ENCODE measurements around the gene STOX2. TPM values are rescaled to one million over a fixed set of nuclear protein-coding genes. Genes with fewer than 3 reads are reported as not detected.
"Not testable (repeated sequence)": the region's sequence is repeated elsewhere in the genome, so short reads cannot be mapped to it uniquely, and the experiment has no call there.

The STOX2 gene
- total RNA-seq, 1 donor from 2014 or later, result 6.2 TPM

GRCh38 chr4:183934761-183935160 lies 29.7 kb downstream of the STOX2 start:
- no peak for DNase-seq (ENCODE audit: low spot score)

GRCh38 chr4:183935355-183936005 lies 30.4 kb downstream of the STOX2 start:
- no peak for DNase-seq (ENCODE audit: low spot score)

DNA sequence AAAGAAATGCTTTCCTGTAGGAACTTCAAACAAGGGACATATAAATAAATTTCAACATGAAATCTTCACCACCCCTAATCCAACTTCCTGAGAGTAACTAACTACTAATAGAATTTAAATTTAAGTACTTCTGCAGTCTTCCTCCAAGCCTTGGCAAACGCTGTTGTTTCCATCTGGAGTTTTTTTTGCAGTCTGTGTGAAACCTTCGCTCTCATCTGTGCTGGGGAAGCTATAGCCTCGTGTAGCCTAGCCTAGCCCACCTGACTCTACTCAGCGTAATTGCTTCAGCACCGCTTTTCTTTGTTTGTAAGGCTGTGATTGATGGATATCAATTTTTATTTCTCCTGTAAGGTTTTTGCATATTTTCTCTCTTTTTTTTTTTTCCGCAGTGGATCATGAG lies 30.9 kb downstream of the STOX2 start:
- DNase-seq (ENCODE audit: low spot score), result no peak

GRCh38 chr4:183936574-183937345 lies 31.7 kb downstream of the STOX2 start:
- DNase-seq (ENCODE audit: low spot score), result no peak

DNA sequence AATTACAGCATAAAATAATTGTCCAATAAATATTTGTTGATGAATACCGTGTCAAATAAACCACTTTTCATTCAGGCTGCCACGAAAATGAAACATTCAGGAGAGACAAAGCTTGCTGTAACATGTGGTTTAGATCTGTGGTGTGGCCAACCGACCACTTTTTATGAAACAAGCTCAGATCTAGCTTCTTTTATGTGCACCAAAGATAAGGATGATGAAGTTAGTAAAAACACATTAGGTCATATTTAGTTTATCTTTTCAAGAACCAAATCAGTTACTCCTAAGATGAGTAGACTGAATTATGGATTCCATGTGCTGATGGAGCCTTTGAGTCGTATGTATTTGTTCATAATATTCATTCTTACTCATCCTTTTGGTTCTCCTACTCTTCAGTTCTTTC lies 35.8 kb downstream of the STOX2 start:
- DNase-seq (ENCODE audit: low spot score), result no peak

GRCh38 chr4:183941964-183942363 lies 36.9 kb downstream of the STOX2 start:
- no peak for DNase-seq (ENCODE audit: low spot score)

GRCh38 chr4:183945741-183946140 lies 40.6 kb downstream of the STOX2 start:
- DNase-seq (ENCODE audit: low spot score), result no peak

DNA sequence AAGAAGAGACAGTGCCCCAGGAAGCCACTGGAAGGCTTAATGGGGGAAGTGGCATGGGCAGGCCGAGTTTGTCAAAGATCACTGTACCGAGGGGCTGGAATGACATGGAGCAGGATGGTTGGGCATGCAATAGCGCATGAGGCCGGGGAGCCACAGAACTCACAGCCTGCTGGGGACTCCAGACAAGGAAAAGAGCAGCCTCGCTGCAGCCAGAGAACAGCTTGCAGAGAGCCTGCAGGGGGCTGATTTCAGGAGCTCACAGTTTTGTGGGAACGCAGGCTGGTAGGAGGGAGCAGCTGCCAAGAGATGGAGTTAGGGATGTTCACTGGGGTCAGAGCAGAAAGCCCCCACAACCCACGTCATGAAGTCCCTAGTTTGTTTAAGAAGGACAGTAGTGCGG lies 45.4 kb downstream of the STOX2 start:
- DNase-seq (ENCODE audit: low spot score), result no peak

DNA sequence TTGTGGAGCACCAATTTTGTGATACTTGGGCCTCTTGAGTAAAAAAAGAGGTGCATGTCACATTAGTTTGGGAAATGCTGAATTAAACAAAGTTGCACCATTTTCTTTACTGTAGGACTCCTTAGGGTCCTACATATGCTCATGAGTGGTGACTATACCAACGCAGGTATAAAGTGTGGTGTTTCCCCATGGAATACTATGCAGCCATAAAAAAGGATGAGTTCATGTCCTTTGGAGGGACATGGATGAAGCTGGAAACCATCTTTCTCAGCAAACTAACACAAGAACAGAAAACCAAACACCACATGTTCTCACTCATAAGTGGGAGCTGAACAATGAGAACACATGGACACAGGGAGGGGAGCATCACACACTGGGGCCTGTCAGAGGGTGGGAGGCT lies 47.5 kb downstream of the STOX2 start:
- DNase-seq (ENCODE audit: low spot score), result not testable (repeated sequence)

DNA sequence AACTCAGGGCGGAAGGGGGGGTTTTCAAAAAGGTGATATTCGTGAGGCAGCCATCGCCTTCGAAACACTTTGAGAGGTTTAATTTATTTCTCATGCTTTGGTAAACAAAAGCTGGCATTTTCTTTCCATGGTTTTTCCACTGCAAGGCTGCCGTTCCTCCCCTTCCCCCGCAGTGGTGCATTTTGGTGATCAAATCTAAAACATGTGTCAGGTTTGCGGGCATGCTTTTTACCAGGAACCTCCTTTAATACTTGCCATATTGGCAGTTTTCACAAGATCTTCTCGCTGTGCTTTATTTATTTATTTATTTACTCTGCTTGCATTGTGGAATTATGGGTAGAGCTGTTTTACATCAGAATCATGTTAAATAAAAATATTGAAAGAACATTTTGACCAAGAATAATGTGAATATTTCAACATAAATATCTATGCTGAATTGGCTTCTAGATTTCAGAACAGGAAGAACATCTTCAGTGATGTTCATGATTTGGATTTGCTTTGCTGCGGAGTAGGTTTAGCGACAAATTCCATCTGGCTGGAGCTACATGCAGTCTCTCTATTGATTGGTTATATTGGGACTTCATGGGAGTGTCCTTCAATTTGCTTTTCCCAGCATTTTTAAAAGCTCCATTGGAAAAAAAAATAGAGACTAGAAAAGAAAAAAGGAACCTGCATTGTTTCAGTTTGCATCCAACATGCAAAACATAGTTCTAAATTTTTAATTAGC lies 54.4 kb downstream of the STOX2 start:
- DNase-seq (ENCODE audit: low spot score), result no peak

DNA sequence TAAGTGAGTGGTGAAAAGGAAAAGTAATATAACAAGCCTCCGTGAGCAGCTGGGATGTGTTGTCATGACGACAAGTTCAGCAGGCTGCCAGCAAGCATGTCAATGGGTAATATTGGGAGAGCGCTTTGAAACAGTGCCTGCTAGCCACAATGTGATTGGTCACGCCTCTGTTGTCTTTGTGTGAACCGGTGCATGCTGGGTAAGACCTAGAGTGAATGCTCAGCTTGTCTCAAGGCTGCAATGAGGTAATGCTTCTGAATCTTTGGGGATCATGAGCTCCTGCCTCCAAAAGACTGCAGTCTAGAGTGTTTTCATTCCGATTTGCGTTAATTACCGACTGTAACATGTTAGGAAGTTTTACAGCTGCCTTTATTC lies 54.9 kb downstream of the STOX2 start:
- no peak for DNase-seq (ENCODE audit: low spot score)

- DNase-seq (ENCODE audit: low spot score), result no peak
These were observed 55.9 kb downstream of the STOX2 start for GRCh38 chr4:183960962-183961541.

- DNase-seq (ENCODE audit: low spot score), result no peak
These were observed 56.7 kb downstream of the STOX2 start for GRCh38 chr4:183961795-183962194.

GRCh38 chr4:183962419-183962818 lies 57.3 kb downstream of the STOX2 start:
- DNase-seq (ENCODE audit: low spot score), result no peak

DNA sequence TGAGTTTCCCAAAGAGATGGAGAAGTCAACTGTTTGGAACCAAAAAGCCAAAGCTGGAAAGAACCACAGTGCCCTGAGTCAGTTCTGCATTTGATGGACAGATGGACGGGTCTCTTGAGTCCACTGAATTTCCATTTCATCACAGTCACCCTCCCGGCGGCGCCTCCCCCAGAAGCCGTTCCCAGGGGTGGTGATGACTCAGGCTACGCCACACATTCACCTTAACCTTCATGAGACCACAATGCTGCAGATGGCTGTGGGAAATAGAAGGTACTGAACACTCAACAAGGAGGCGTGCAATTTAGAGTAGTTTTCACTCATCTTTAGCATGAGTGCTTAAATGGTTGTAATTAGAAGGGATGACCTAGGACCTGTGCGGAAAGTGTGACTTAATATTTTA lies 61.3 kb downstream of the STOX2 start:
- DNase-seq (ENCODE audit: low spot score), result no peak

- no peak for DNase-seq (ENCODE audit: low spot score)
These were observed 62.2 kb downstream of the STOX2 start for GRCh38 chr4:183967266-183967665.

DNA sequence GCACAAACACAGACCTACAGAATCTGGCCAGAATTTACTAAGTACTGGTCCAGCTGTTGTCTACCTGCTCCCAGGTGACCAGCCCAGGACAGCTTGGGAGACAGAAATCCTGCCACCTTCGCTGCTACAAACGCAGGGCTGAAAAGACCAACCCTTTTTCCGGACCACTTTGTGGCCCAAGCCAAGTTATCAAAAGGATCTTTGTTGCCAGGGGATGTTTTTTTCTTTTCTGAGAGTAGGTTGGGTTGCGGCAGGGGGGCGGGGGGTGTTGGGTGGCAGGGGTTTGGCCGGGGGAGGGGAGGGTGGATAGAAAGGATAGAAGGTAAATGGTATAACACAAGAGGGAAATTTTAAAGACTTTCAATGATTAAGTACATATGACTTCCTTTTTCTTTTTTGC lies 63.4 kb downstream of the STOX2 start:
- no peak for DNase-seq (ENCODE audit: low spot score)

GRCh38 chr4:183968931-183969330 lies 63.8 kb downstream of the STOX2 start:
- DNase-seq (ENCODE audit: low spot score), result no peak

DNA sequence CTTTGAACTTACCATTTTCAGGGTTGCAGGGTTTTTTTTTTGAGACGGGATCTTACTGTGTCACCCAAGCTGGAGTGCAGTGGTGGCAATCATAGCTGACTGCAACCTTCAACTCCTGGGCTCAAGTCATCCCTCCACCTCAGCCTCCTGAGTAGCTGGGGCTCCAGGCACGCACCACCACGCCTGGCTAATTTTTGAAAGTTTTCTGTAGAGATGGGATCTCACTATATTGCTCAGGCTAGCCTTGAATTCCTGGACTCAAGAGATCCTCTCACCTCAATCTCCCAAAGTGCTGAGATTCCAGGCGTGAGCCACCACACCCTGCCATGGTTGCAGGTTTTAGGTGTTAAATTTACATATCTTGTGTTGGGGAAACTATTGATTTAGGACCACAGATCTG lies 64.5 kb downstream of the STOX2 start:
- DNase-seq (ENCODE audit: low spot score), result no peak

DNA sequence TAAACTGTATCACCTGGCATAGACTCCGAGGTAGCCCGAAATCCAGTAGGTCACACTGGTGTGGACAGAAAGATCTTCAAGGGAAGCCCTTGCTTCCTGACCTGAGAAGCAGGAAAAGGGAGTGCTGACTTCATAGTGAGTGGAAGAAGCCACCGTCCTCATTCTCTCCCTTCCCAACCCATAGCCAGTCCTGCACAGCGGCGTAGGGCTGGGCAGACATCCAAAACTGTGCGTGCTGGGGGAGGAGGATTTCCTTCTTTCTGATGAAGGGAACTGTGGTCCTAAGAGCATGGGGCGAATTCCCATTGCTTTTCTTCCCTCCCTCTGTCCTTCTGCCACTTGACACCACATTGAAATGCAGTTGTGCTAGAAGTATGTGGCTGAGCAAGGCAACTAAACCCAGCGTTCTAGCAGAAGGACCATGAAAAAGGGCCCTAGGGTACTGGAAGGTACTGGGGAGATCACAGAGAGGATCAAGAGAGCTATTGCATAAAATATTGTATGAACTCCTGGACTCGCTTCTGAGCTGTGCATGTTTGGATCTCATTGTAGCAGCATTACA lies 66.9 kb downstream of the STOX2 start:
- DNase-seq (ENCODE audit: low spot score), result no peak

DNA sequence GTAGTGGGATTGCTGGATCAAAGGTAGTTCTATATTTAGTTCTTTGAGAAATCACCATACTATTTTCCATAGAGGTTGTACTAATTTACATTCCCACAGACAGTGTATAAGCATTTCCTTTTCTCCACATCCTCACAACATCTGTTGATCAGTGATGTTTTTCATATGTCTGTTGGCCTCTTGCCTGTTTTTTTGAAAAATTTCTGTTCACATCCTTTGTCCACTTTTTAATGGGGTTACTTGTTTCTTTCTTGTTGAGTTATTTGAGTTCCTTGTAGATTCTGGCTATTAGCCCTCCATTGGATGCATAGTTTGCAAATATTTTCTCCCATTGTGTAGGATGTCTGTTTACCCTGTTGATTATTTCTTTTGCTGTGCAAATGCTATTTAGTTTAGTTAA lies 72.6 kb downstream of the STOX2 start:
- no peak for DNase-seq (ENCODE audit: low spot score)

DNA sequence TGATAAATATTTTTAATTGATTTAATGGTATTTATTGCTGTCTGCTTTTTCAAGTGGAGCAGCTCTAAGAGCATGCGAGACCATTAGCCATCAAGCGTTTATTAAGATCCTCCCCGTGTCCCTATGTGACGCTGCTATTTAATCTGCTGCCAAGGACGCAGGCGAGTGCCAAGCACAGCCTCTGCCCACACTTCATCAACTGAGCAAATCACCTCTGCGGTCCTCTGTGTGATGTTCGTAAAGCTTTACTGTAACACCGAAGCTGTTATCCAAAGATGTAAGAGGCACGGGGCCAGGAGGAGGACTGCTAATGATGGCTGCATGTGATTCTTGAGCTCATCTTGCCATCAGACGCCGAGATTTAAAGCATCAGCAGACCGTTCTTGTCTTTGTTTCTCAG lies 79.5 kb downstream of the STOX2 start:
- no peak for DNase-seq (ENCODE audit: low spot score)
